Kidney glomerular epithelial cell (primary cell): ENCODE measurements around the gene ZP3.
"Not testable (repeated sequence)": the region's sequence is repeated elsewhere in the genome, so short reads cannot be mapped to it uniquely, and the experiment has no call there.

ENCODE experiments used
- DNase-seq: peaks from one replicate; lab custom pipeline; 2025; lab: John Stamatoyannopoulos, UW

ZP3 gene

DNA sequence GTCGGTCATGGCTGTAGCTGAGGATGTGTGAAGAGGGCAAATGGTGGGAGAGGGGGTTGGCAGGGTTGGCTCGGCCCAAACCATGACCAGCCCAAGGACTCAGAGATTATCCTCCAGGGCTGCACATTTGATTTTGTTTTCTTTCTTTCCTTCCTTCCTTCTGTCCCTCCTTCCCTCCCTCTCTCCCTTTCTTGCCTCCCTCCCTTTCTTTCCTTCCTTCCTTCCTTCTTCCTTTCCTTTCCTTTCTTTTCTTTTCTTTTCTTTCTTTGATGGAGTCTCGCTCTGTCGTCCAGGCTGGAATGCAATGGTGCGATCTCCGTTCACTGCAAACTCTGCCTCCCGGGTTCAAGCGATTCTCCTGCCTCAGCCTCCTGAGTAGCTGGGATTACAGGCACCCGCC is 19.0 kb upstream of the ZP3 start:
- DNase-seq, result no peak

DNA sequence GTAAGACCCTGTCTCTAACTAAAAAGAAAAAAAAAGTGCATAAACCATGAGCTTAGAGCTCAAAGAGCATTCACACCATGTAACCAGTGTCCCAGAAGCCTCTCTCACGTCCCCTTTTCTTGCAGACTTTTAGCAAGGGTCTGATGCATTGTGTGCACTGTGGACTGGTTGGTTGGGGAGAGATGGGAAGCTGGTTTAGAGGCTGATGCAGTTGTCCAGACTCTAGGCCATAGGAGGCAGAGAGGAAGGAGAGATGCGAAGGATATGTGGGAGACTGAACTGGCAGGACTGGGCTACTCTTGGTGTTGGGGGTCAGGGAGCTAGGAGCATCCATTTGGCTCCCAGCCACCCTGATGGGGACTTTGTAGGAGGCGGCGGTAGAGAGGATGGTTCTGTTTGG is 17.0 kb upstream of the ZP3 start:
- DNase-seq, result no peak

DNA sequence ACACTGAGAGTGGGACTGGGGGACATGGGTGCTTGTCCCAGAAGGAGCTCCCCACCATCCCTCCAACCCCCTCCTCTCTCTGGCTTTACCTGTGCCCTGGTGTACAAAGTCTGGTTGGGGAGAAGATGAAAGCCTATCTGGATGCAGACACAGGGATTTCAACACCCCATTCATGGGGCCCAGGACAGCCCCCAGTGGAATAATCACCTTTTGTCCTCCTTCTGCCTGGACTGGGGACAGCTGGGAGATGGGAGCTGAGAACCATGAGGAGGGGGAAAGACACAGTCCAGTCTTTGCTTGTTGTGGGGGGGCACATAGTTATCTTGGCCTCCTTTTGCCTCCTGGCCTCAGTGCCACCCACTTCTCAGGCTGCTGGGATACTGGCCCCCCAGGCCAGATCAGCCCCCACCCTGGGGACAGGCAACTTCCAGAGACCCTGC is 16.6 kb upstream of the ZP3 start:
- DNase-seq, result no peak

DNA sequence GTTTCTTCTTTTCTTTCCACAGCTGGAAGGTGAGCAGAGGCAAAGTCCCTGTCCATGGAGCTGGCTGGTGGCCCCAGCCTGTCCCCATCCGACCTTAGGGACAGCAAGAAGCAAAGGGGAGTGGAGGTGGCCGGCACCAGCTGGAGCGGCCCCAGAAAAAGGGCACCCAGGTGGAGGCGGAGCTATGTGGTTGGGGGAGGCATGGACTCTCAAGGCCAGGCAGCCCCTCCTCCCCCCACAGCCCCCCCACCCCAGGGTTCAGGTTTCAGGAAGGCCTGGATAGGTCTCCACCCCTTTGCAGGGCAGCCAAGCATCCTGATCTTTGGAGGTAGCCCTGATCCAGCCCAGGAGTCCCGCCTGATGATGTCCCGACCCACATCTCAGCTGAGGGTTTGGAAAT is 15.2 kb upstream of the ZP3 start, which contains the start of gene SSC4D:
Gene SSC4D, minus strand, starts transcription at position 161 of the 400 bp plus-strand sequence. CDS start 5,258 bp downstream, outside the sequence.
- DNase-seq, result no peak

DNA sequence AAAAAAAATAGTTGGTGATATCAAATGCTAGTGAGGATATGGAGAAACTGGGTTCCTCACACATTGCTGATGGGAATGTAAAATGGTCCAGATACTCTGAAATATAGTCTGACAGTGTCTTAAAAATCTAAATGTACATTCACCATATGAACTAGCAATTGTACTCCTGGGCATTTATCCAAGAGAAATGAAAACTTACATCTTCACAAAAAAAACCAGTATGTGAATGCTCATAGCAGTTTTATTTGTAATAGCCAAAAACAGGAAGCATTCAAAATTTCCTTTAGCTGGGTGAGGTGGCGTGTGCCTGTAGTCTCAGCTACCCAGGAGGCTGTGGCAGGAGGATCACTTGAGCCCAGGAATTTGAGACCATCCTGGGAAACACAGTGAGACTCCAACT is 13.1 kb upstream of the ZP3 start:
- no peak for DNase-seq

DNA sequence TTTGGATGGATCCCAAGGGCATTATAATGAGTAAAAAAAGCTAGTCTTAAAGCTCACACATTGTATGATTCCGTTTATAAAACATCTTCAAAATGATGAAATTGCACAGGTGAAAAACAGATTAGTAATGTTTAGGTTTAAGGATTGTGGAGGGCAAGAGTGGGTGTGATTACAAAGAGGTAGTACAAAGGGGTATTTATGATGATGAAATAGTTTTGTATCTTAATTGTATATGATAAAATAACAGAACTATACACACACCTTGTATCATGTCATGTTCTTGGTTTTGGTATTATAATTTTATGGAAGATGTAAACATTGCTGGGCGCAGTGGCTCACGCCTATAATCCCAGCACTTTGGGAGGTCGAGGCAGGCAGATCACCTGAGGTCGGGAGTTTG is 12.5 kb upstream of the ZP3 start:
- DNase-seq, result no peak

DNA sequence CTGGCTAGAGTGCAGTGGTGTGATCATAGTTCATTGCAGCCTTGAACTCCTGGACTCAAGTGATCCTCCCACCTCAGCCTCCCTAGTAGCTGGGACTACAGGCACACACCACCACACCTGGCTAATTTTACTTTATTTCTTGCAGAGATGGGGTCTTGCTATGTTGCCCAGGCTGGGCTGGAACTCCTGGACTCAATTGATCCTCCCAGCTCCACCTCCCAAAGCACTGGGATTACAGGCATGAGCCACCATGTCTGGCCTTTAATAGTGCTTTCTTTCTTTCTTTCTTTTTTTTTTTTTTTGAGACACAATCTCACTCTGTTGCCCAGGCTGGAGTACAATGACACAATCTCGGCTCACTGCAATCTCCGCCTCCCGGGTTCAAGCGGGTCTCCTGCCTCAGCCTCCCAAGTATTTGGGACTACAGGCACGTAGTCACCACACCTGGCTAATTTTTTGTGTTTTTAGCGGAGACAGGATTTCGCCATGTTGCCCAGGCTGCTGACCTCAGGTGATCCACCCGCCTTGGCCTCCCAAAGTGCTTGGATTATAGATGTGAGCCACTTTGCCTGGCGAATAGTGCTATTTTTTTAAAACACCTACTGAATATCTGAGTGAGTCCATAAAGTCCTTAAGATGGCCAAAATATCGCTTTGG is 7.0 kb upstream of the ZP3 start:
- not testable (repeated sequence) for DNase-seq

DNA sequence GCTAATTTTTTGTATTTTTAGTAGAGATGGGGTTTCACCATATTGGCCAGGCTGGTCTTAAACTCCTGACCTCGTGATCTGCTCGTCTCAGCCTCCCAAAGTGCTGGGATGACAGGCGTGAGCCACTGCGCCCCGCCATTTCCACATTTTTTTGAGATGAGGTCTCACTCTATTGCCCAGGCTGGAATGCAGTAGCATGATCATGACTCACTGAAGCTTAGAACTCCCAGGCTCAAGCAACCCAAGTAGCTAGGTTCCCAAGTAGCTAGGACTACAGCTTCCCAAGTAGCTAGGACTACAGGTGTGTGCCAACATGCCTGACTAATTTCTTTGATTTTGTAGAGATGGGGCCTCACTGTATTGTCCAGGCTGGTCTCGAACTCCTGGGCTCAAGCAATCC is 3.7 kb upstream of the ZP3 start:
- DNase-seq, result peak; percentile 94

DNA sequence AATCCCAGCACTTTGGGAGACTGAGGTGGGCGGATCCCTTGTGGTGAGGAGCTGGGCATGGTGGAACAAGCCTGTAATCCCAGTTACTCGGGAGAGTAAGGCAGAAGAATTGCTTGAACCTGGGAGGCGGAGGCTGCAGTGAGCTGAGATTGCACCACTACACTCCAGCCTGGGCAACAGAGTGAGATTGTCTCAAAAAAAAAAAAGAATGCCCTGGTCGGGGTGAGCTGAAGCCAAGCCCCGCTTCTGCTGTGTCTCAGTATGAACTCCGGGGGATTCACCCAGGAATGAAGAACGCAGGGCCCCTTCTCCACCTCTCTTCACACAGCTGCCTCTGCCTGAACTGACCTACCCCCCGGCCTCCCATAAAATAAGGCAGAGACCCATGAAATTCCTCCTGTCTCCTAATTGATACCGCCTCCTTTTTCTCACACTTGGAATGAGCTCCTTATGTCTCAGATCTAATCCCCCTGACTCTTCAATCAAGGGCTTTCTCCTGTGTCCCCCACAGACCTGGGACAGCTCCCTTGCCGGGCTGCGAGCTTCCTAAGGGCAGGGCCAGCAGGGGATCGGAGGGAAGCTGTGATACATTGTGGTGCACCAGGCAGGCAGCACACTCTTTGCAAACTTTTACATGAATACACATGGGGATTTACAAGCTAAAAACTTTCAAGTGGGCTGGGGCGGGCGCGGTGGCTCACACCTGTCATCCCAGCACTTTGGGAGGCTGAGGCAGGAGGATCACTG is 911 bp upstream of the ZP3 start:
- DNase-seq, result peak; percentile 32

DNA sequence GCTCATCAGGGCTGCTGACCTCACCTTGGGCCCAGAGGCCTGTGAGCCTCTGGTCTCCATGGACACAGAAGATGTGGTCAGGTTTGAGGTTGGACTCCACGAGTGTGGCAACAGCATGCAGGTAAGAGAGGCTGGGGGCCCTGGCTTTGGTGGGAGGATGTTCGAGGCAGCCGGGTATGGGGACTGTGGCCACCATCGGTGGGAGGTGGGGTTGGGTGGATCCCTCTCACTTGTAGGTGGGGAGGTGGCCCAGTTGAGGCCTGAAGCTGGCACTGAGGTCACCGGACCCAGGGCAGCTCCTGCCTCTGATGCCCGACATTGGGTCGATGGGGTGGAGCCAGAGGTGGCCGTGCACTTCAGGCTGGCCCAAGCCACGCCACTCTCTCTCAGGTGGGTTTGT is 406 bp downstream of the ZP3 start:
- DNase-seq, result no peak

DNA sequence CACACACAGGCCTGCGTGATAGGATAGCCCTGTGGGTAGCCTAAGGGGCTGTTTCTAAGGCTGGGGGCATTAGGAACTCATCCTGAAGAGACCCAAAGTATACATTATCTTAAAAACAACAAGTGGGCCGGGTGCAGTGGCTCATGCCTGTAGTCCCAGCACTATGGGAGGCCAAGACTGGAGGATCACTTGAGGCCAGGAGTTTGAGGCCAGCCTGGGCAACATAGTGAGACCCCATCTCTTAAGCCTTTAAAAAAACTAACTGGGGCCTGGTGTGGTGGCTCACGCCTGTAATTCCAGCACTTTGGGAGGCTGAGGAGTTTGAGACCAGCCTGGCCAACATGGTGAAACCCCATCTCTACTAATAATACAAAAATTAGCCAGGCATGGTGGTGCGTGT is 808 bp downstream of the ZP3 start:
- not testable (repeated sequence) for DNase-seq

DNA sequence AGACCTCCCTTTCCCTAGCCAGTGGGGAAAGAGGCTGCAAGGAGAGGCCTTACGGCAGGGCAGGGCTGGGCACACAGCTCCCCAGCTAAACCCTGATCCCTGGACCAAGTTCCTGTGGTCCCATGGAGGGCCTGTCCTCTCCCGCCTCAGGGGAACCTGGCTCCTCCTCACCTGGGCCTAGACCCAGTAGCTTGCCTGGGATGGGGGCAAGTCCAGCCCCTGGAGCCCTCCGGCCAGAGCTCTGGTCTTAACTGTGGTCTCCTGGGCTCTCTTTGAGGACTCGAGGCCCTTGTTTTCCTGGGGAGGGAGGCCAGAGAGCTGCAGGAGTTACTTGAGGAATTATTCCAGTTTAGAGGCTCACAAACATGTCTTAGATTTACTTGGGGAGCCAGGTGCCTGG is 1.5 kb downstream of the ZP3 start:
- no peak for DNase-seq

DNA sequence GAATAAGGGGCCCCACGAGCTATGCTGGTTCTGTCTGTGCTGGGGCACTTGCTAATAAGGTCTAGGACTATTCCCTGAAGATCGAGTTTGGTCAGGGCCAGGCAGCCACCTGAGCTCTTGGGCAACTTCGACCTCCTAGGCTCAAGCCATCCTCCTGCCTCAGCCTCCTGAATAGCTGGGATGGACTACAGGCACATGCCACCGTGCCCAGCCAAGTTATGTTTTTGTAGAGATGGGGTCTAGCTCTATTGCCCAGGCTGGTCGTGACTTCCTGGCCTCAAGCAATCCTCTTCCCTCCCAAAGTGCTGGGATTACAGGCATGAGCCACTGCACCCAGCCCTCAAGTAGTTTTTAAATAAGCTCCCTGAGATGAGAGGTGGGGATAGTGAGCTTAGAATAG is 2.9 kb downstream of the ZP3 start:
- no peak for DNase-seq

DNA sequence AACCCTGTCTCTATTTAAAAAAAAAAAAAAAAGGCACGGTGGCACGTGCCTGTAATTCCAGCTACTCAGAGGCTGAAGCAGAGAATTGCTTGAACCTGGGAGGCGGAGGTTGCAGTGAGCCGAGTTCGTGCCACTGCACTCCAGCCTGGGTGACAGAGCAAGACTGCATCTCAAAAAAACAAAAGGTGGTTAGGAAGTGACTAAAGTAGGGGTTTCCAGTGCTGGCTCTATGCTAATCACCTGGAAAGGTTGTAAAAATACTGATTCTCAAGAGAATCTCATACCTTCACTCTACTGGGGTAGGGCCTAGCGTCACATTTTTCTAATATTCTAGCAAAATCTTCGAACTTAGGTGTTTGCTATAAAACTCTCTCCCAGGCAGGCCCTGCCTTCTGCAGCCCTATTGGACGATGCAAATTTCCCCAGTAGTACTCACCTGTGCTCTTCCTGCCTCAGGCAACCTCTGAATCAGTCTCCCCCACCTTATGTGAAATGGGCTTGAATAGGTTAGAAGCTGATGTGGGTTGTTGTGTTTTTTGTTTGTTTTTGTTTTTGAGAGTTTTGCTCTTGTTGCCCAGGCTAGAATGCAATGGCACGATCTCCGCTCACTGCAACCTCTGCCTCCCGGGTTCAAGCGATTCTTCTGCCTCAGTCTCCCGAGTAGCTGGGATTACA is 3.5 kb downstream of the ZP3 start:
- DNase-seq, result no peak

DNA sequence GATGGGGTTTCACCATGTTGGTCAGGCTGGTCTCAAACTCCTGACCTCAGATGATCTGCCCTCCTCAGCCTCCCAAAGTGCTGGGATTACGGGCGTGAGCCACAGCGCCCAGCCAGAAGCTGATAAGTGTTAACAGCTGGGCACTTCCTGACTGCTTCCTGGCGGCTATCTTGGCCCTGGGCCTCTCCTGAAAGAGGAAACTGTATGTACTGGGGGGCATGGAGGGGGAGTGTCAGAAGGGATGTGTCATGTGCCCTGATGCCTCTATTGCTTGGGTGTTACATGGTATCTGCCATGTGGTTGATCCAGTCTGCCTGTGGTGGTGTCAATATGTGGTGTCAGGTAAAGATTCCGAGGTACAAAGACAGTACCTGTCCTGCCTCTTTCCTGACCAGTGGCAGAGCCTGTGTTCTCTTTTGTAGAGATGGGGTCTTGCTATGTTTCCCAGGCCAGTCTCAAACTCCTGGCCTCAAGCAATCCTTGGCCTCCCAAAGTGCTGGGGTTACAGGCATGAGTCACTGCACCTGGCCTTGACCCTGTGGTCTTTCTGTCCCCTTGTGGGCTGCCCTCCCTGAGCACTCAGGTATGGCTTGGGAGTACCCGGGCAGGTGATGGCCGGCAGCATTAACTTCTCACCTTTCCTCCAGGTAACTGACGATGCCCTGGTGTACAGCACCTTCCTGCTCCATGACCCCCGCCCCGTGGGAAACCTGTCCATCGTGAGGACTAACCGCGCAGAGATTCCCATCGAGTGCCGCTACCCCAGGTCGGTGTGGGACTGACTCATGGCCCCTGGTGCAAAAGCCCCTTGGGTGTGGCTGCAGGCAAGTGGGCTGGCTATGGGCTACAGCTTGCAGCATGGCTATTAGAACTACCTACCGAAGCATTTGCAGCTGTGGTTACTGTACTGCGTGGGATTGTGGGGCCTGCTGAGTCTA is 4.4 kb downstream of the ZP3 start:
- DNase-seq, result no peak

DNA sequence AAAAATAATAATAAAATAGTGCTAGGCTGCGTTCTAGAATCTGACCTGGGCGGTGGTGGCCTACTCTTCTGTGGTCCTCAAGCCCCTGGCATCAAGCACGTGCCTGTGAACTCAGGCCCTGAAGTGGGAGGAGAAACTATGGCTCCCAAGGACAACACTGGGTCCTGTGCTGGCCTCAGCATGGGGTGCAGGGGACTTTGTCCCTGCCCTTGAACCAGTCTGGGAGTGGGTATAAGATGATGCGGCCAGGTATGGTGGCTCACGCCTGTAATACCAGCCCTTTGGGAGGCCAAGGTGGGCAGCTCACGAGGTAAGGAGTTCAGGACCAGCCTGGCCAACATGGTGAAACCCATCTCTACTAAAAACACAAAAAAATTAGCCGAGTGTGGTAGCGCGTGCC is 5.5 kb downstream of the ZP3 start:
- DNase-seq, result no peak

DNA sequence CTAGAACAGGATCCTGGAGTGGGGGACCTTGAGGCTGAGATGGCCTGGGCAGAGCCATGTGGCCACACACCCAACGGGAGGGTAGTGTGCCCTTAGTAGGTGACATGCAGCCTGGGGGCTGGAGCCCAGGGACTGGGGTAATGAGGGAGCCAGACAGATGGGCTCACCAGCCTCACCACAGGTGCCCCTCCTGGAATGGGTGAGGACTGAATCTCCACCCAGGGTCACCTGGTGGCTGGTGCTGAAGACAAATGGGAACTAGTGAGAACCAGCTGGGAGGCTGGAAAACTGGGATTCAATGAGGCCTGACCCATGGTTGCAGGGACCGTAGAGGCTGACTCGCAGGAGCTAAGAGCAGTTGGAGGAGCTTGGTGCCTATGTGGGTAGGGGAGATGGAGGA is 6.1 kb downstream of the ZP3 start:
- no peak for DNase-seq

DNA sequence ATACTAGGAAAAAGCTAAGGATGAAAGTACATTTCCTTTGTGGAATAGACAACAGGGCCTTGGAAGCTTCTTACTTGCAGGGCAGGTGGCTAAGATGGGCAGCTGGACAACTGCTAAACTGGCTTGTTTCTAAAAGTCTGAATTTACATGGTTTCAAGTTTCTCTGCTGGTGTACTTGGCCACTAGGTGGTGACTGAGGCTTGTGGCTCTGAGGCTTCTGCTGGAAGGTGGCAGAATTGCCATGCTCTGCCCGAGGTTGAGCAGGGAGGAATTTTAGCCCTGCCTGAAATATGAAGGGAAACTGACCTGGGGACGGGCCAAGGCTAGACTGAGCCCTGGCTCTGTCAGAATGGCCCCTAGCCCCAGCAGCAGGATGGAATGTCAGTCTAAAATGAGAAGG is 13.1 kb downstream of the ZP3 start:
- DNase-seq, result peak; percentile 93

DNA sequence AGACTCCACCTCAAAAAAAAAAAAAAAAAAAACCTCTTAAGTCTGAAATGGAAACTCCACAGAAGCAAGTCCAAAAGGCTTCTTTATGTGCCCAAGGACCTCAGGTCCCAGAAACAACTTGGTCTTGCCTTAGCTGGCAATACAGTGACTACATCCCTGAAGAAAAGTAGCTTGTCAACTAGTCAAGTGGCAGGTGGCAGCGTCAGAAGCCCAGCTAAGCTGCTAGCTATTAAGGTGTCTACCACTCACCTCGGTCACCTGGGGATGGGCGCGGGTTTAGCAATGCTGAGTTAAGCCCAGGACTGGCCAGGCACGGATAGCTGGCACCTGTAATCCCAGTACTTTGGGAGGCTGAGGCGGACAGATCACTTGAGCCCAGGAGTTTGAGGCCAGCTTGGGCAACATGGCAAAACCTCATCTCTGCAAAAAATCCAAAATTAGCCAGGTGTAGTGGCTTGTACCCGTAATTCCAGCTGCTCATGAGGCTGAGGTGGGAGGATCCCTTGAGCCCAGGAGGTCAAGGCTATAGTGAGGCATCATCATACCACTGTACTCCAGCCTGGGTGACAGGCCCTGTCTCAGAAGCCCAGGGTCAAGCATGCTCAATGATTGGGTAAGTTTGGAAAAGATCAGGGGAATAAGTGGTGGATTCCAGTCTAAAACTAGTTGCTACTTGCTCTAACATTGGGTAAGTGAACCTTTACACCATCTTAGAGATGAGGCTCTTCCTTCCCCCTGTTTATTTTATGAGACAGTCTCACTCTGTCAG is 14.6 kb downstream of the ZP3 start:
- DNase-seq, result not testable (repeated sequence)

DNA sequence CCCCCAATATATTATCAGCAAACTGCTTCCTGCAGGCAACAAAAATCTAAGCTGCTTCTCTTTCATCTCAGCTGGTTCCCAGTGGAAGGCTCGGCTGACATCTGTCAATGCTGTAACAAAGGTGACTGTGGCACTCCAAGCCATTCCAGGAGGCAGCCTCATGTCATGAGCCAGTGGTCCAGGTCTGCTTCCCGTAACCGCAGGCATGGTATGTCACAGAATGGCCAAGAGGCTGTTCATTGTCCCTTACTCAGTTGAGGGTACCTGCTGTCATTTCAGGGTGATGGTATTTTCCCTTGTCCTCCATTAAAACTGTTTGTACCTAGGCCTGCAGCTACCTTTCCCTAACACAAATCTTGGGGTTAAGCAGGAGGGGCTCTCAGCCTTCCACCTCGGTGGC is 15.7 kb downstream of the ZP3 start:
- DNase-seq, result not testable (repeated sequence)

DNA sequence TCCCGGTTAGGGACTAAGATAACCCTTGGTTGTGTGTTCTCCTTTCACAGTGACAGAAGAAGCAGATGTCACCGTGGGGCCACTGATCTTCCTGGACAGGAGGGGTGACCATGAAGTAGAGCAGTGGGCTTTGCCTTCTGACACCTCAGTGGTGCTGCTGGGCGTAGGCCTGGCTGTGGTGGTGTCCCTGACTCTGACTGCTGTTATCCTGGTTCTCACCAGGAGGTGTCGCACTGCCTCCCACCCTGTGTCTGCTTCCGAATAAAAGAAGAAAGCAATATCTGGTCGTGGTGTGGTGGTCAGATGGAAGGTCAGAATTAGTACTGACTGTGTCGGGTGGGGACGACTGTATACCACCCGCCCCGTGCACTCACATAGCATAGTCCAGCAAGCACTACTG is 17.0 kb downstream of the ZP3 start:
- DNase-seq, result not testable (repeated sequence)
